HCT116 (cell line): ENCODE measurements around the gene CLCN3. TPM values are rescaled to one million over a fixed set of nuclear protein-coding genes. Genes with fewer than 3 reads are reported as not detected.

Experiments
- ATAC-seq: fragments of 200-7000 bp; cut with Tn5 transposase; 2 replicates; pipeline ENCODE4 v1.9.1; 2020; ENCODE audit warnings: mild to moderate bottlenecking, moderate library complexity
- BruUV-seq: library from RNA; stranded (reverse); fragments of 400-500 nt; replicated peaks from 2 replicates; lab custom pipeline; 2021; lab: Mats Ljungman, UMichigan
- CTCF ChIA-PET: fragments of 300-600 bp; sonication (Branson Sonifier 250); formaldehyde crosslinking; loops from one replicate; lab custom pipeline; 2021; ENCODE audit warnings: antibody characterized with exemption; lab: Charles Lee
- POLR2A ChIA-PET: fragments of 300-600, 350-600 bp; sonication (Branson Sonifier 250); formaldehyde crosslinking; loops from one replicate; lab custom pipeline; 2021; ENCODE audit warnings: antibody characterized with exemption; lab: Charles Lee
- RAD21 ChIA-PET, 2 experiments: fragments of 300-600 bp; sonication (Branson Sonifier 250); formaldehyde crosslinking; loops; one replicate each; lab custom pipeline; 2023; ENCODE audit warnings: low total read pairs in 2 of 2; ENCODE audit not compliant: uncharacterized antibody in 2 of 2, unreplicated experiment in 2 of 2, low non-redundant PET in 1 of 2; lab: Charles Lee
- DNase-seq: peaks from one replicate; pipeline ENCODE4 v3.0.0-alpha.2; 2010; ENCODE audit warnings: low read depth, low spot score
- H2AFZ ChIP-seq: fragments of 200-600 bp; shearing (Covaris generic), sonication (generic); 2 replicates; pipeline ENCODE4 v1.6.1; 2017; ENCODE audit warnings: low read depth, mixed run types, mixed read lengths, antibody characterized with exemption, low read length; ENCODE audit not compliant: poor library complexity, severe bottlenecking
- H3K27ac ChIP-seq: 2 replicates; pipeline ENCODE4 v1.5.1; 2012; ENCODE audit warnings: low read depth, low read length
- H3K27me3 ChIP-seq: fragments of 200-600 bp; sonication (generic); 2 replicates; pipeline ENCODE4 v1.6.1; 2016; ENCODE audit warnings: mixed run types, low read length, mixed read lengths; ENCODE audit not compliant: insufficient read depth
- H3K36me3 ChIP-seq, 2 experiments: fragments of 200-500 bp in 1 of 2; fragments of 200-600 bp in 1 of 2; sonication (Bioruptor generic) in 1 of 2; sonication (generic) in 1 of 2; 2 replicates each; pipeline versions ENCODE4 v1.5.1 to v1.6.1; 2014 to 2016; ENCODE audit warnings: low read length in 2 of 2, inconsistent platforms in 1 of 2, mixed read lengths in 1 of 2, mixed run types in 1 of 2; ENCODE audit not compliant: insufficient read depth in 2 of 2, control insufficient read depth in 1 of 2
- H3K4me1 ChIP-seq, 2 experiments: fragments of 200-600 bp in 1 of 2; sonication (generic) in 1 of 2; 2 replicates each; pipeline versions ENCODE4 v1.5.1 to v1.6.1; 2012 to 2017; ENCODE audit warnings: low read length in 2 of 2, inconsistent platforms in 1 of 2, mild to moderate bottlenecking in 1 of 2, mixed read lengths in 1 of 2, mixed run types in 1 of 2, moderate library complexity in 1 of 2; ENCODE audit not compliant: insufficient read depth in 2 of 2, control insufficient read depth in 1 of 2
- H3K4me2 ChIP-seq: fragments of 200-600 bp; sonication (generic); 2 replicates; pipeline ENCODE4 v1.6.1; 2017; ENCODE audit warnings: mixed run types, low read length, mixed read lengths
- H3K4me3 ChIP-seq, 2 experiments: fragments of 200-600 bp in 1 of 2; sonication (generic) in 1 of 2; replicated peaks in 1 of 2; 2 replicates each; pipeline ENCODE4 v1.5.1; 2011 to 2016; ENCODE audit warnings: low read length in 2 of 2, control low read depth in 1 of 2, low read depth in 1 of 2, mild to moderate bottlenecking in 1 of 2, mixed read lengths in 1 of 2, mixed run types in 1 of 2
- H3K79me2 ChIP-seq: fragments of 200-600 bp; sonication (generic); 2 replicates; pipeline ENCODE4 v1.6.1; 2017; ENCODE audit warnings: mild to moderate bottlenecking, mixed run types, low read length, moderate library complexity, mixed read lengths; ENCODE audit not compliant: insufficient read depth
- H3K9ac ChIP-seq: fragments of 200-600 bp; sonication (generic); 2 replicates; pipeline ENCODE4 v1.6.1; 2016; ENCODE audit warnings: low read length, mixed read lengths
- H3K9me2 ChIP-seq: fragments of 200-600 bp; sonication (generic), shearing (Covaris generic); 2 replicates; pipeline ENCODE4 v1.6.1; 2017; ENCODE audit warnings: mixed run types, mild to moderate bottlenecking, moderate library complexity; ENCODE audit not compliant: insufficient read depth
- H3K9me3 ChIP-seq, 2 experiments: fragments of 200-500 bp in 1 of 2; fragments of 200-600 bp in 1 of 2; sonication (Bioruptor generic) in 1 of 2; sonication (generic) in 1 of 2; 2 replicates each; pipeline ENCODE4 v1.6.1; 2014 to 2017; ENCODE audit warnings: low read length in 2 of 2, mixed read lengths in 2 of 2, inconsistent platforms in 1 of 2, low read depth in 1 of 2, mild to moderate bottlenecking in 1 of 2, mixed run types in 1 of 2, moderate library complexity in 1 of 2; ENCODE audit not compliant: control insufficient read depth in 1 of 2, insufficient read depth in 1 of 2
- H4K20me1 ChIP-seq: fragments of 200-600 bp; sonication (generic), shearing (Covaris generic); 2 replicates; pipeline ENCODE4 v1.6.1; 2017; ENCODE audit warnings: mixed run types, mild to moderate bottlenecking, moderate library complexity; ENCODE audit not compliant: insufficient read depth
- POLR2A ChIP-seq: IDR thresholded peaks from 2 replicates; pipeline ENCODE4 v1.7.0; 2011; ENCODE audit warnings: borderline replicate concordance; ENCODE audit not compliant: insufficient read depth, insufficient read length; ENCODE audit errors: extremely low read depth
- POLR2AphosphoS5 ChIP-seq: IDR thresholded peaks from 2 replicates; pipeline ENCODE4 v1.6.1; 2011; ENCODE audit warnings: mild to moderate bottlenecking, low read depth, low read length, moderate library complexity
- SIN3A ChIP-seq: IDR thresholded peaks from 2 replicates; pipeline ENCODE4 v1.6.1; 2012; ENCODE audit warnings: low read depth
- SP1 ChIP-seq: IDR thresholded peaks from 2 replicates; pipeline ENCODE4 v1.6.1; 2012; ENCODE audit warnings: low read depth
- SRF ChIP-seq: IDR thresholded peaks from 2 replicates; pipeline ENCODE4 v1.6.1; 2012; ENCODE audit warnings: low read depth
- TCF7L2 ChIP-seq: IDR thresholded peaks from 2 replicates; pipeline ENCODE4 v1.7.0; 2011; ENCODE audit warnings: borderline replicate concordance, inconsistent platforms; ENCODE audit not compliant: insufficient read depth, insufficient read length; ENCODE audit errors: extremely low read depth
- YY1 ChIP-seq: IDR thresholded peaks from 2 replicates; pipeline ENCODE4 v1.6.1; 2011; ENCODE audit warnings: low read length, low read depth, moderate library complexity, mild to moderate bottlenecking; ENCODE audit not compliant: insufficient replicate concordance; ENCODE audit errors: extremely low read depth
- ZFX ChIP-seq: fragments of 450-650 bp; IDR thresholded peaks from 2 replicates; pipeline ENCODE4 v1.6.1; 2017
- intact Hi-C: fragments of 100-400 bp; cut with micrococcal nuclease; formaldehyde crosslinking; loops from 2 replicates; pipeline ENCODE4 v1.10.0; 2022
- total RNA-seq: library from RNA; stranded (reverse); gene quantifications from one replicate; pipeline ENCODE4 v1.2.1, GENCODE V29; 2021; ENCODE audit not compliant: unreplicated experiment
- TF ChIP-seq, protein P1 (sequence below): IDR thresholded peaks from 2 replicates; pipeline ENCODE4 v1.6.1; 2012; ENCODE audit warnings: low read depth
- TF ChIP-seq, protein P2 (sequence below): IDR thresholded peaks from 2 replicates; pipeline ENCODE4 v1.6.1; 2011; ENCODE audit warnings: mild to moderate bottlenecking, low read length, moderate library complexity; ENCODE audit not compliant: insufficient replicate concordance; ENCODE audit errors: extremely low read depth

The CLCN3 gene
- total RNA-seq, 1 experiment from 2014 or later, result 60.4 TPM

GRCh38 chr4:169766741-169767140, 146.4 kb downstream of the CLCN3 start:
- RAD21 ChIA-PET, result no interaction called here
- no peak for DNase-seq
- POLR2A ChIA-PET, result no interaction called here
- Histone ChIP-seq H2AFZ (no peak overlapping the region), H3K9ac (no peak overlapping the region), H3K9me2 (no peaks in the 10 kb centered on the region), H3K4me1 (peaks cover 0 to 12% of the 10 kb centered on the region in 2 experiments; a peak in 2 of 4 replicates), H3K4me2 (no peak overlapping the region), H3K9me3 (no peaks in the 10 kb centered on the region), H3K79me2 (no peaks in the 10 kb centered on the region), H3K27me3 (no peaks in the 10 kb centered on the region), H4K20me1 (no peaks in the 10 kb centered on the region), H3K36me3 (no peaks in the 10 kb centered on the region), H3K4me3 (no peak overlapping the region), H3K27ac (no peak overlapping the region)
- no TSS peak for BruUV-seq
- TF ChIP-seq SRF, result no peak
- TF ChIP-seq, protein P1, sequence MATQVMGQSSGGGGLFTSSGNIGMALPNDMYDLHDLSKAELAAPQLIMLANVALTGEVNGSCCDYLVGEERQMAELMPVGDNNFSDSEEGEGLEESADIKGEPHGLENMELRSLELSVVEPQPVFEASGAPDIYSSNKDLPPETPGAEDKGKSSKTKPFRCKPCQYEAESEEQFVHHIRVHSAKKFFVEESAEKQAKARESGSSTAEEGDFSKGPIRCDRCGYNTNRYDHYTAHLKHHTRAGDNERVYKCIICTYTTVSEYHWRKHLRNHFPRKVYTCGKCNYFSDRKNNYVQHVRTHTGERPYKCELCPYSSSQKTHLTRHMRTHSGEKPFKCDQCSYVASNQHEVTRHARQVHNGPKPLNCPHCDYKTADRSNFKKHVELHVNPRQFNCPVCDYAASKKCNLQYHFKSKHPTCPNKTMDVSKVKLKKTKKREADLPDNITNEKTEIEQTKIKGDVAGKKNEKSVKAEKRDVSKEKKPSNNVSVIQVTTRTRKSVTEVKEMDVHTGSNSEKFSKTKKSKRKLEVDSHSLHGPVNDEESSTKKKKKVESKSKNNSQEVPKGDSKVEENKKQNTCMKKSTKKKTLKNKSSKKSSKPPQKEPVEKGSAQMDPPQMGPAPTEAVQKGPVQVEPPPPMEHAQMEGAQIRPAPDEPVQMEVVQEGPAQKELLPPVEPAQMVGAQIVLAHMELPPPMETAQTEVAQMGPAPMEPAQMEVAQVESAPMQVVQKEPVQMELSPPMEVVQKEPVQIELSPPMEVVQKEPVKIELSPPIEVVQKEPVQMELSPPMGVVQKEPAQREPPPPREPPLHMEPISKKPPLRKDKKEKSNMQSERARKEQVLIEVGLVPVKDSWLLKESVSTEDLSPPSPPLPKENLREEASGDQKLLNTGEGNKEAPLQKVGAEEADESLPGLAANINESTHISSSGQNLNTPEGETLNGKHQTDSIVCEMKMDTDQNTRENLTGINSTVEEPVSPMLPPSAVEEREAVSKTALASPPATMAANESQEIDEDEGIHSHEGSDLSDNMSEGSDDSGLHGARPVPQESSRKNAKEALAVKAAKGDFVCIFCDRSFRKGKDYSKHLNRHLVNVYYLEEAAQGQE, result no peak
- TF ChIP-seq POLR2A, result no peak
- no peak for TF ChIP-seq TCF7L2
- intact Hi-C loops, result no loop called here
- CTCF ChIA-PET, result interaction anchor here (1.8 kb wide), 1 partner anchor 153 kb away, joined by 3 read pairs; no protein-coding TSS in a partner anchor
- no peak for ATAC-seq

- peaks cover 0 to 12% of the 10 kb centered on the region in 2 experiments; a peak in 2 of 4 replicates for H3K4me1 ChIP-seq
- DNase-seq, result no peak
- no peak for ATAC-seq
- H3K9ac ChIP-seq, result no peak overlapping the region
- H3K27ac ChIP-seq, result no peak overlapping the region
- no peaks in the 10 kb centered on the region for H3K27me3 ChIP-seq
- no peaks in the 10 kb centered on the region for H3K79me2 ChIP-seq
- H3K36me3 ChIP-seq, result no peaks in the 10 kb centered on the region
- RAD21 ChIA-PET, result no interaction called here
- no peak overlapping the region for H3K4me3 ChIP-seq
- H3K9me3 ChIP-seq, result no peaks in the 10 kb centered on the region
- POLR2A ChIA-PET, result no interaction called here
- H3K4me2 ChIP-seq, result no peak overlapping the region
- intact Hi-C loops, result no loop called here
- CTCF ChIA-PET, result no interaction called here
- no TSS peak for BruUV-seq
- H2AFZ ChIP-seq, result no peak overlapping the region
- H4K20me1 ChIP-seq, result no peaks in the 10 kb centered on the region
- no peaks in the 10 kb centered on the region for H3K9me2 ChIP-seq
- TF ChIP-seq SP1, result no peak
- no peak for TF ChIP-seq POLR2AphosphoS5
- TF ChIP-seq, protein P2, sequence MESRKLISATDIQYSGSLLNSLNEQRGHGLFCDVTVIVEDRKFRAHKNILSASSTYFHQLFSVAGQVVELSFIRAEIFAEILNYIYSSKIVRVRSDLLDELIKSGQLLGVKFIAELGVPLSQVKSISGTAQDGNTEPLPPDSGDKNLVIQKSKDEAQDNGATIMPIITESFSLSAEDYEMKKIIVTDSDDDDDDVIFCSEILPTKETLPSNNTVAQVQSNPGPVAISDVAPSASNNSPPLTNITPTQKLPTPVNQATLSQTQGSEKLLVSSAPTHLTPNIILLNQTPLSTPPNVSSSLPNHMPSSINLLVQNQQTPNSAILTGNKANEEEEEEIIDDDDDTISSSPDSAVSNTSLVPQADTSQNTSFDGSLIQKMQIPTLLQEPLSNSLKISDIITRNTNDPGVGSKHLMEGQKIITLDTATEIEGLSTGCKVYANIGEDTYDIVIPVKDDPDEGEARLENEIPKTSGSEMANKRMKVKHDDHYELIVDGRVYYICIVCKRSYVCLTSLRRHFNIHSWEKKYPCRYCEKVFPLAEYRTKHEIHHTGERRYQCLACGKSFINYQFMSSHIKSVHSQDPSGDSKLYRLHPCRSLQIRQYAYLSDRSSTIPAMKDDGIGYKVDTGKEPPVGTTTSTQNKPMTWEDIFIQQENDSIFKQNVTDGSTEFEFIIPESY, result no peak
- TF ChIP-seq YY1, result no peak
- TF ChIP-seq, protein P1, result no peak
- no peak for TF ChIP-seq SIN3A
- no peak for TF ChIP-seq ZFX
Measured at GRCh38 chr4:169768385-169768784, 148.0 kb downstream of the CLCN3 start.
